GM21717 (cell line): ENCODE measurements around the gene PSMC3.

Source experiments
- ATAC-seq: cut with Tn5 transposase; IDR thresholded peaks from one replicate; pipeline ENCODE4 v1.9.1; 2021; ENCODE audit warnings: mild to moderate bottlenecking, moderate library complexity; ENCODE audit not compliant: unreplicated experiment

Gene PSMC3

DNA sequence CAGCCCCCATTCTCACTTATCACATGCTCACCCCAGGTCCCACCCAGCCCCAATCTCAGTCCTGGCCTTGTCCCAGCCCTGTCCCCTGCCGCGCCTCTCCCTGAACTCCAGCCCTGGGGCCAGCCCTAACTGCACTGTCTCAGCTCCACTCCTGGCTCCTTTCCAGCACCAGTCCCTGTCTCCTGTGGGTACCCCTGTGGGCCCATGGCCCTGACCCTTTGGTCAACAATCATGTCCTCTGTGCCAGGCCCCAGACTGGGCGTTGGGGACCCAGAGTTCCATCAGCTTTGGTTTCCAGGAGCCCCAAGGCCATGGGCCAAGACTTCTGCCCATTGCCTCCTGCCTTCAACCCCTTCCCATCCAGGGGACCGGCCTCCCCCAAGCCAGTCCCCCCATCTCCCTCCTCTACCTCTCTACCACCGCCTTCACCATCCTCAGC lies 48.6 kb downstream of the PSMC3 start:
- peak; percentile 14 for ATAC-seq

DNA sequence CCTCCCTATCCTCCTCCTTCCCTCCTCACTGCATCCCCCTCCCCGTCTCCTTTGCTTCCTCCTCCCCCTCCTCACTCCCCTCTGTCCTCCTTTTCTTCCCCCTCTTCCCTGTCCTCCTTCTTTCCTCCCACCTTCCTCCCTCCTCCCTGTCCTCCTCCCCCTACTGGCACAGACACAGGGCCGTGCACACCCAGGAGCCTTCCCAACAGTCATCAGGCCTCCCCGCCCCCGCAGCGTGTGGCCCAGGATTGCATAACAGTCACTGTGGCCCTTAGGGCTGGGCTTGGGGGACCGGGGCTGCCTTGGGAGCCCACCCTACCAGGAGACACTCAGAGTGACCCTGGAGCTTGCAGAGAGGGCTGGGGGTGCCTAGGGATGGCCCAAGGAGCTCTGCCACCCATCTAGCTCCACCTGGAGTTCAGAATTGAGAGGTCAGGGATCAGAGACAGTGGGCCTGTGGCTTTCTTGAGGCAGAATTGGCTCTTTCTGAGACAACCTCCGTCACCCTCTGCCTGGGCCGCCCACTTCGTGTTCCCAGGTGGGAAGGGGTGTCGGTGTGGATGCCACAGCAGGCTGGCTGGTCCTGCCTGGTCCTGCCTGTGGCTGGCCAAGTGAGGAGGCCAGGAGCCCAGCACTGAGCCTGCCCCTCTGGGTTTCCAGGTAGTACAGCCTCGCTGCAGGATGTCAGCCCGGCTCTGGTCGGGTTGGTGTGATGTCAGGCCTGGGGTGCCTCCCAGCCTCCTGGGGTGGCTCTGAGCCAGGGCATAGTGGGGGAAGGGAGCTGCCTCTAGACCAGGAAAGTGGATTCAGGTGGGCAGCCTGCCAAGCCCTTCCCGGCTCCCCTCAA lies 49.5 kb downstream of the PSMC3 start:
- no peak for ATAC-seq

DNA sequence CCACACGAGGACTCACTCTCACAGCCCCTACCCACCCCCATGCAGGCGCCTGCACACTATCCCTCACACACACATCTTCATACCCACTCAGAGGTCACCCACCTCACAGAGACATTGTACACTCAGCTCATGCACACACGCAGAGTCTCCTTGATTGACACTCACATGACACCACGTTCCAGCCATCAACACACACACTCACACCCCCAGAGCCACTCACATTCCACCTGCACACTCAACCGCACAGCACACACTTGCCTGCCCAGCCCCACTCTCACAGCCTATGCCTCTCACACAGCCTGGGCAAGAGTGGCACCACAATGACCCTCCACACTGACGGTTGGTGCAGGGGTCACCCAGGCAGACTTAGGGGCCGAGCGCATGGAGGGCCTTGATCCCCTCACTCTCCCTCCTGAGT lies 50.1 kb downstream of the PSMC3 start:
- no peak for ATAC-seq

DNA sequence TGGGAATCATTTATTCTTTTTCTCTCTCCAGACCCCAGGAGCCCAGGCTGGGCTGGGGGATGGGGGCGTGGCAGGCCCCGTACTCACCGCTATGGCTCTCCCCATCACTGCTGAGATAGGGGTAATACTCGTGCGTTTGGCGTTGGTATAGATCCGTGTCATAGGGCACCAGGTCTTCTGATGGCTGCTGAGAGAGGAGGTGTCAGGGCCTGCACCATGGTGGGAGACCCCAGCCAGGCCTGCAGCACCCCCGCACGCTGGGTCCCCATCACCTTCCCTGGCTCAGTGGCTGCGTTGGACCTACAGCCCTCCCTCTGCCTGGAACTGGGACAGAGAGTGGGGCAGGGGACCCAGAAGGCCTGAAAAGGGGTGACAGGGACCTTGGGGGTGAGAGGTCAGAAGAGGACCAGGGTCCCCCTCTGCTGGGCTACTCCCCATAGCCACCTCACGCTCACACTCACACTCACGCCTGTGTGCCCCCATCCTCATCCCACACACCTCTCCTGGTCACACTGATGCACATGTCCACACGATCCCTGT lies 50.6 kb downstream of the PSMC3 start:
- ATAC-seq, result no peak

DNA sequence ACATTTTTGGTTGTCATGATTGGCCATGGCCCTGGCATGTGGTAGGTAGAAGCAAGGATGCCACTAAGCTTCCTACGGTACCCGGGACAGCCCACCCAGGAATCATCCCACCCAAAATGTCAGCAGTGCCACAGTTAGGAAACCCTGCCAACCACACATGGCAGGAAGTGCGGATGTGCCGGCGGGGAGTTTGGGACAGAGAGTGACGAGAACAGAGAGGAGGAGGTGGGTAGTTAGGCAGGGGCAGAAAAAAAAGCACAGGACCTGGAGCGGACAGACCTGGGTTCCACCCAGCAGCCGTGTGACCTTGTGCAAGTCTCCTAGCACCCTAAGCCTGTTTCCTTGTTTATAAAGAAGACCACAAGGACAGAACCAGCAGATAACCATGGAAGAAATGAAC lies 51.2 kb downstream of the PSMC3 start:
- no peak for ATAC-seq

DNA sequence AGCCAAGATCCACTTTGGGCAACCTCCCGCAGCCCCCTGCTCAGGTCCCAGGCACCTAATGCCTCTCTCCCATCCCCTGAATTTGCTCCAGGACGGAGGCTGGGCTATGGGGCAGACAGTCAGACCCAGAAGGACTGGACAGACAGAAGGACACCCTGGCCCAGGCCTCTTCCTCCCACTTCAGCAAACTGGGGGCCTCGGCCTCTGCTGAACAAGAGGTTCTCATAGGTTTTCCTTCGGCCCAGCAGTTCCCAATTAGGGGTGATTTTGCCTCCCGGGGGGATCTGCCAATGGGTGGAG lies 51.6 kb downstream of the PSMC3 start:
- no peak for ATAC-seq

DNA sequence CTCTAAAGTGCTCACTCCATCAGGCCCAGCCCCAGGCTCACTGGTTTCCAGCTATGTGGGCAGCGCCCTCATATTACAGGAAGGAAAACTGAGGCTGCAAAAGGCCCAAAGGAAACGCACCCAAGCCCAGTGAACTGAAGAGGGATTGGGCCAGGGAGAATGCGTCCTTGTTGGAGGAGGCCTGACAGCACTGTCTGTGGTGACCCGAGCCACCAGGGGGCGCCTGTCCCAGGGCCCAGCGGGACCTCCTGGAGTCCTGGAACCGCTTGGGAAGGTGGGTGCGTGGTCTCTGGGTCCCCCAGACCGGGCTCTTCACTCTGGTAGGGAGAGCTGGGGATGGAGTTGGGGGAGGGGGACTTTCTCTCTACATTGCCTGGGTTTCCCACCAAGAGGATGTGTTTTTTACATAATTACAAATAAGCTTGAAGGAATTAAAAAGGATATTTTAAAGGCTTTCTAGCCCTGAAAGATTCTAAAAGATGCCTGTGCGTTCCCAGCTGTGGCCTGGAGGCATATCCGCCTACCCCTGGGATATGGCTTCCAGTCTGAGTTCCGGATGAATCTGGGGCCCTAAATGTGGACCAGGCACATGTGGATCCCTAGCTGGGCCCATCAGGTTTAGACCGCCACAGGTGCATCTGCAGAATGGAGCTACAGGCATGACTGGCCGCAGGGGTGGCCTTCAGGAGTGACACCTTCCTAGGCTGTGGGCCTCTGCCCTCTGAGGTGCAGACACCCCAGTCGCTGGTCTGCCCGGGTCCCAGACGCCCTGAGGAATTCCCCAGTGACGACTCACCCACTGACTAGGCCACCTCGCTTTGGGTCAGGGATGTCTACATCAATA lies 52.1 kb downstream of the PSMC3 start:
- no peak for ATAC-seq

DNA sequence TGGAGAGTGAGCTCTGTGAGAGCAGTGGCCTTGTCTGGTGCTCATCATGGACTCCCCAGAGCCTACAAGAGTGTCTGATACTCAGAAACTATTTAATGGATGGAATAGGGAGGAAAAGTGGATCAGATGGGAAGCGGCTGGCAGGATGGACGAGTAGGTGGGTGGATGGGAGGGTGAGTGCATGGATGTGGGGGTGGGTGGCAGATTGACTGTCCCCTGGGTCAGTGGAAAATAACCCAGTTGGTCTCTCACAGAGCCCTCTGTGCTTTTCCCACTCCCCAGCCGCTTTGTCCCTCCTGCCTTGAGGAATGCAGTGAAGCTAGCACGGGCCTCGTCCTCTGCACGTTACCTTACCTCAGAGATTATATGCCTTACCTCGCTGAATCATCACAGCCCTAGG lies 53.8 kb downstream of the PSMC3 start:
- ATAC-seq, result no peak

DNA sequence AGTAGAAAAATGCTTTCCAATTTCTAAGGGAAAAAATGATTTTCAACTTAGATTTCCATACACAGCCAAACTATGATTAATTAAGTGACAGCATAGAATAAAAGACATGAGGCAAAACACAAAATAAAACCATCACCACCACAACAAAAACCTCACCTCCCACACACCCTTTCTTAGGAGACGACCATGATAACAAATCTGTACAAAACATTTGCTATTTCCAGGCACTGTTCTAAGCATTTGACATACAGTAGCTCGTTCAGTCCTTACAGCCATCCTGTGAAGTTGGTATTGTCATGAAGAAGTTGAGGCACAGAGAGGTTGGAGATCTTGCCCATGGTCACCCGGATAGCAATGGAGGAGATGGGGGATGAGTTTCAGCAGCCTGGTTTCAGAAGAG lies 56.6 kb downstream of the PSMC3 start:
- no peak for ATAC-seq
